Heart left ventricle (tissue), 16 donors: Measurements from ENCODE around the gene CDK6. TPM values are rescaled to one million over a fixed set of nuclear protein-coding genes. Genes with fewer than 3 reads are reported as not detected.

ENCODE experiments used
- ATAC-seq, 4 donors: fragments of 200-7000 bp; cut with Tn5 transposase; one replicate each; pipeline ENCODE4 v1.9.1; 2020 to 2022; ENCODE audit warnings: moderate library complexity in 4 of 4, mild to moderate bottlenecking in 3 of 4, moderate number of reproducible peaks in 1 of 4
- DNase-seq, 5 donors: peaks; one replicate each; pipeline ENCODE4 v3.0.0-alpha.2; 2020
- H3K27ac ChIP-seq, 12 donors: fragments of 200-600 bp; sonication (generic) in 4 of 12; one replicate each; pipeline versions ENCODE4 v1.5.0 to v1.8.0; 2016 to 2022; ENCODE audit warnings: mild to moderate bottlenecking in 2 of 12
- H3K27me3 ChIP-seq, 9 donors: fragments of 200-600 bp; sonication (generic) in 2 of 9; one replicate each; pipeline versions ENCODE4 v1.5.1 to v1.8.0; 2016 to 2022; ENCODE audit warnings: mild to moderate bottlenecking in 3 of 9
- H3K36me3 ChIP-seq, 9 donors: fragments of 200-600 bp; sonication (generic) in 2 of 9; one replicate each; pipeline versions ENCODE4 v1.5.0 to v1.8.0; 2018 to 2022; ENCODE audit warnings: mild to moderate bottlenecking in 2 of 9
- H3K4me1 ChIP-seq, 12 donors: fragments of 200-600 bp; sonication (generic) in 4 of 12; one replicate each; pipeline versions ENCODE4 v1.5.0 to v1.8.0; 2016 to 2022; ENCODE audit warnings: mild to moderate bottlenecking in 3 of 12
- H3K4me3 ChIP-seq, 12 donors: fragments of 200-600 bp; sonication (generic) in 4 of 12; one replicate each; pipeline versions ENCODE4 v1.5.0 to v1.8.0; 2017 to 2022; ENCODE audit warnings: mild to moderate bottlenecking in 9 of 12, moderate library complexity in 4 of 12
- H3K9me3 ChIP-seq, 12 donors: fragments of 200-600 bp; sonication (generic) in 4 of 12; one replicate each; pipeline versions ENCODE4 v1.5.0 to v1.8.0; 2016 to 2022; ENCODE audit warnings: mild to moderate bottlenecking in 1 of 12
- CTCF ChIP-seq, 12 donors: fragments of 200-600 bp; sonication (generic) in 4 of 12; IDR thresholded peaks; one replicate each; pipeline versions ENCODE4 v1.5.0 to v1.8.0; 2018 to 2022; ENCODE audit warnings: antibody characterized with exemption in 12 of 12, mild to moderate bottlenecking in 5 of 12
- POLR2A ChIP-seq, 2 donors: fragments of 450-650 bp; IDR thresholded peaks; one replicate each; pipeline ENCODE4 v1.6.1; 2017; ENCODE audit warnings: antibody characterized with exemption in 2 of 2, mild to moderate bottlenecking in 2 of 2, moderate library complexity in 2 of 2
- WGBS, 4 donors: extraction: QIAGEN DNeasy Blood & Tissue Kit in 2 of 4; methylation state at CpG; one replicate each; pipeline versions ENCODE4 v1.1.5 to v1.1.7; 2013 to 2018; 5-methylcytosine and 5-hydroxymethylcytosine counted together
- intact Hi-C, 10 donors: fragments of 100-400 bp; cut with DNase I; formaldehyde crosslinking; loops; one replicate each; pipeline versions ENCODE4 v1.11.1 to v1.14.2; 2022
- polyA plus RNA-seq, 2 donors: library from polyadenylated mRNA; stranded (reverse); fragments of 200-250 nt; gene quantifications; one replicate each; pipeline ENCODE4 v1.2.3, GENCODE V29; 2013
- total RNA-seq, 9 donors: library from RNA; depleted of rRNA in 2 of 9; stranded (reverse); fragments of >200 nt in 2 of 9; fragmentation: NEBNext Ultra II Directional in 3 of 9; extraction: Animal tissue kit (Norgen Biotek cat#: 25700) in 3 of 9; gene quantifications; one replicate each; pipeline versions ENCODE4 v1.1.0 to v1.2.4, GENCODE V29; 2016 to 2023
- donor health status: ischemic (EF 13 %, LVEDD 7.1; RV severe dilation, severe dysfunction).
- donor health status: healthy with polysubstance abuse.
- donor health status: DM: no; HTN: yes; CAD: no.
- donor health status: DM: no; HTN: no; CAD: no.
- donor health status: ischemic (EF 25% LVEDD 6.9; RV normal size, moderate dysfunction).
- donor health status: ischemic (EF 25% LVEDD 5.7; RV mildly dilated, moderate dysfunction).
- donor health status: healthy.
- donor health status: DM: yes; HTN: yes; CAD: no.
- donor health status: ischemic (EF 35%, LVEDD 5.7; RV mildly dilated, moderate dysfunction).
- donor health status: nonischemic (EF 11% LVEDD 7.7; RV severe dilation, severe dysfunction).
- donor health status: DM: yes; HTN: yes; CAD: no.
- donor health status: PGD.
- donor health status: ischemic (EF 29% LVEDD 5.4; RV normal size, mild dysfunction).
- donor health status: nonischemic (EF 23%, LVEDD 6.1; RV moderate dilation, normal function).

CDK6 gene
- total and polyA plus RNA-seq, 11 donors, result 2.2 to 40.5 (median 18.7) TPM

- H3K9me3 ChIP-seq, result no peaks in the 10 kb centered on the region
- TF ChIP-seq CTCF (IDR thresholded peaks at IDR 0.05), result peak in 3 of 12 donors; percentile 16 to 31 (median 21)
- TF ChIP-seq POLR2A (IDR thresholded peaks at IDR 0.05), result no peak
- ATAC-seq, result peak; percentile 87 to 95 (median 92)
- intact Hi-C loops, result loop anchor here in 2 of 10 donors (5.0 kb wide), 1 partner anchor 35 kb away; no protein-coding TSS in a partner anchor
- H3K27me3 ChIP-seq, result no peaks in the 10 kb centered on the region
- no peaks in the 10 kb centered on the region for H3K36me3 ChIP-seq
- WGBS, 4 donors, result 17 to 25% (median 19%) methylated on average over 4 of the region's 4 CpGs
- DNase-seq, result peak in 4 of 5 donors; percentile 27 to 66 (median 49)
- peaks cover 0 to 74% (median 39%) of the 10 kb centered on the region in 12 donors for H3K4me1 ChIP-seq
- H3K27ac ChIP-seq, result peak overlapping the region in 11 of 12 donors; percentile 14 to 68 (median 33)
- no peak overlapping the region for H3K4me3 ChIP-seq
Measured at GRCh38 chr7:92797693-92798092, 38.7 kb downstream of the CDK6 start.

- TF ChIP-seq POLR2A (IDR thresholded peaks at IDR 0.05) (no peak), CTCF (IDR thresholded peaks at IDR 0.05) (no peak)
- Histone ChIP-seq H3K36me3 (no peaks in the 10 kb centered on the region), H3K27ac (peak overlapping the region in 11 of 12 donors; percentile 14 to 68 (median 33)), H3K4me3 (no peak overlapping the region), H3K9me3 (no peaks in the 10 kb centered on the region), H3K27me3 (no peaks in the 10 kb centered on the region), H3K4me1 (peaks cover 0 to 70% (median 39%) of the 10 kb centered on the region in 12 donors)
- DNase-seq (peak in 2 of 5 donors; percentile 30 to 35), ATAC-seq (peak; percentile 12 to 48 (median 42))
- 57 to 82% (median 66%) methylated on average over 1 of the region's 1 CpG for WGBS, 4 donors
- intact Hi-C loops, result loop anchor here in 2 of 10 donors (5.0 kb wide), 1 partner anchor 35 kb away; no protein-coding TSS in a partner anchor
Measured at GRCh38 chr7:92797284-92797683, 39.1 kb downstream of the CDK6 start.

- DNase-seq (no peak), ATAC-seq (no peak)
- no peaks in the 10 kb centered on the region for H3K27me3 ChIP-seq
- intact Hi-C loops, result loop anchor here in 3 of 10 donors (5.0 kb wide), 2 partner anchors 32 to 37 kb away; no protein-coding TSS in a partner anchor
- TF ChIP-seq POLR2A (IDR thresholded peaks at IDR 0.05), result no peak
- no peak for TF ChIP-seq CTCF (IDR thresholded peaks at IDR 0.05)
- H3K4me3 ChIP-seq, result no peak overlapping the region
- no peaks in the 10 kb centered on the region for H3K9me3 ChIP-seq
- H3K4me1 ChIP-seq, result peaks cover 0 to 84% (median 48%) of the 10 kb centered on the region in 12 donors
- no peaks in the 10 kb centered on the region for H3K36me3 ChIP-seq
- 34 to 51% (median 40%) methylated on average over 2 of the region's 2 CpGs for WGBS, 4 donors
- peak overlapping the region in 2 of 12 donors; percentile 11 to 27 for H3K27ac ChIP-seq
Measured at GRCh38 chr7:92794831-92795230, 41.5 kb downstream of the CDK6 start.

- Histone ChIP-seq H3K27me3 (no peaks in the 10 kb centered on the region), H3K4me1 (peaks cover 0 to 80% (median 46%) of the 10 kb centered on the region in 12 donors), H3K4me3 (no peak overlapping the region), H3K27ac (no peak overlapping the region), H3K36me3 (no peaks in the 10 kb centered on the region), H3K9me3 (peaks cover 0 to 1% (median 0%) of the 10 kb centered on the region in 12 donors)
- DNase-seq (no peak), ATAC-seq (no peak)
- TF ChIP-seq POLR2A (IDR thresholded peaks at IDR 0.05) (no peak), CTCF (IDR thresholded peaks at IDR 0.05) (no peak)
- WGBS, 4 donors, result 56 to 78% (median 75%) methylated on average over 4 of the region's 4 CpGs
- intact Hi-C loops, result loop anchor here in 1 of 10 donors (5.0 kb wide), 1 partner anchor 33 kb away; no protein-coding TSS in a partner anchor
Measured at GRCh38 chr7:92794391-92794790, 42.0 kb downstream of the CDK6 start.
